Measurements from ENCODE around the gene BIRC5. TPM values are rescaled to one million over a fixed set of nuclear protein-coding genes. Genes with fewer than 3 reads are reported as not detected.
A peak's percentile ranks its signal among the peaks of the same experiment; 100 is the strongest.

The BIRC5 gene
- total RNA-seq, 1 experiment from 2014 or later = 119 TPM

- DNase-seq (ENCODE audit: low read depth, low spot score) (no peak), ATAC-seq (0 out of 2 replicates have a peak, but pooled peaks have one; percentile 5)
- in situ Hi-C loops (cut with HindIII; ENCODE audit: low pct_unique_long_range_greater_than_20kb, low sequenced_read_pairs) (no loop called here), intact Hi-C loops (cut with micrococcal nuclease; ENCODE audit: unreplicated experiment) (no loop called here)
- no TSS peak for BruUV-seq (replicated peaks)
- H3K4me1 ChIP-seq (ENCODE audit: control insufficient read depth, insufficient read depth, low read length) = peaks cover 22% of the 10 kb centered on the region
- POLR2A ChIA-PET = interaction anchor here (0.6 kb wide), 1 partner anchor 108 kb away, joined by 15 read pairs; no protein-coding TSS in a partner anchor
- no peak overlapping the region for H3K4me3 ChIP-seq (ENCODE audit: low read depth in 2 of 2, low read length in 2 of 2)
- H3K27me3 ChIP-seq (ENCODE audit: control insufficient read depth, insufficient read depth, low read length) = no peaks in the 10 kb centered on the region
- H3K27ac ChIP-seq (ENCODE audit: low read length) = peak overlapping the region; percentile 27; the same call in 1 of the 2 replicates
- TF ChIP-seq TCF7L2 (IDR thresholded peaks at IDR 0.05; ENCODE audit: low read depth, low read length) (no peak), POLR2AphosphoS5 (IDR thresholded peaks at IDR 0.05; ENCODE audit: low read depth, low read length) (no peak), REST (IDR thresholded peaks at IDR 0.05; ENCODE audit: insufficient read depth in 1 of 2, low read depth in 2 of 2, low read length in 1 of 2) (no peak), SIN3A (IDR thresholded peaks at IDR 0.05; ENCODE audit: borderline replicate concordance, insufficient read depth, low read depth, low read length) (no peak), CTCF (IDR thresholded peaks at IDR 0.05) (no peak)
- H3K9me3 ChIP-seq (ENCODE audit: control insufficient read depth, insufficient read depth, low read depth, low read length) = no peaks in the 10 kb centered on the region
- CTCF ChIA-PET = interaction anchor here (0.6 kb wide), 1 partner anchor 46 kb away, joined by 4 read pairs; no protein-coding TSS in a partner anchor
- H3K36me3 ChIP-seq (ENCODE audit: control insufficient read depth, insufficient read depth, low read length) = no peaks in the 10 kb centered on the region
These were observed 49.1 kb downstream of the BIRC5 start for GRCh38 chr17:78263063-78263735.

GRCh38 chr17:78263736-78264340, 49.8 kb downstream of the BIRC5 start:
- no peak for DNase-seq (ENCODE audit: low read depth, low spot score)
- ChIA-PET CTCF (interaction anchor here (0.6 kb wide), 1 partner anchor 45 kb away, joined by 4 read pairs; no protein-coding TSS in a partner anchor), POLR2A (interaction anchor here (0.6 kb wide), 1 partner anchor 34 kb away, joined by 5 read pairs; no protein-coding TSS in a partner anchor)

More at GRCh38 chr17:78263736-78264340, 49.8 kb downstream of the BIRC5 start:
- Histone ChIP-seq H3K4me3 (ENCODE audit: low read depth in 2 of 2, low read length in 2 of 2) (no peak overlapping the region), H3K27me3 (ENCODE audit: control insufficient read depth, insufficient read depth, low read length) (no peaks in the 10 kb centered on the region), H3K4me1 (ENCODE audit: control insufficient read depth, insufficient read depth, low read length) (peaks cover 21% of the 10 kb centered on the region), H3K36me3 (ENCODE audit: control insufficient read depth, insufficient read depth, low read length) (no peaks in the 10 kb centered on the region), H3K27ac (ENCODE audit: low read length) (peak overlapping the region; percentile 27; the same call in 1 of the 2 replicates), H3K9me3 (ENCODE audit: control insufficient read depth, insufficient read depth, low read depth, low read length) (no peaks in the 10 kb centered on the region)
- TF ChIP-seq POLR2AphosphoS5 (IDR thresholded peaks at IDR 0.05; ENCODE audit: low read depth, low read length) (no peak), TCF7L2 (IDR thresholded peaks at IDR 0.05; ENCODE audit: low read depth, low read length) (no peak), REST (IDR thresholded peaks at IDR 0.05; ENCODE audit: insufficient read depth in 1 of 2, low read depth in 2 of 2, low read length in 1 of 2) (no peak), CTCF (IDR thresholded peaks at IDR 0.05) (no peak), SIN3A (IDR thresholded peaks at IDR 0.05; ENCODE audit: borderline replicate concordance, insufficient read depth, low read depth, low read length) (no peak)
- intact Hi-C loops (cut with micrococcal nuclease; ENCODE audit: unreplicated experiment) (no loop called here), in situ Hi-C loops (cut with HindIII; ENCODE audit: low pct_unique_long_range_greater_than_20kb, low sequenced_read_pairs) (no loop called here)
- ATAC-seq = peak; percentile 9; the same call in 1 of the 2 replicates
- no TSS peak for BruUV-seq (replicated peaks)
